Activated naive CD4-positive, alpha-beta T cell treated with anti-CD3 and anti-CD28 coated beads, Interleukin-2, amount 10 ng/mL, durations not matched to agents 7 days and 5 days (primary cell): Measurements from ENCODE around the gene TCEA2.
A peak's percentile ranks its signal among the peaks of the same experiment; 100 is the strongest.
"Not testable (repeated sequence)": the region's sequence is repeated elsewhere in the genome, so short reads cannot be mapped to it uniquely, and the experiment has no call there.

ENCODE experiments used
- CTCF ChIA-PET: fragments of 350-600 bp; sonication (Branson Sonifier 250); formaldehyde crosslinking; loops from one replicate; lab custom pipeline; 2021; ENCODE audit warnings: antibody characterized with exemption; lab: Charles Lee
- DNase-seq: peaks from one replicate; pipeline ENCODE4 v3.0.0-alpha.2; 2020
- H3K27ac Mint-ChIP-seq: one replicate; pipeline ENCODE4 v1.8.0; 2021; ENCODE audit warnings: mild to moderate bottlenecking, moderate library complexity, mixed read lengths
- H3K27me3 Mint-ChIP-seq: one replicate; pipeline ENCODE4 v1.8.0; 2021; ENCODE audit warnings: mild to moderate bottlenecking, mixed read lengths
- H3K36me3 Mint-ChIP-seq: one replicate; pipeline ENCODE4 v1.8.0; 2021; ENCODE audit warnings: mixed read lengths
- H3K4me1 Mint-ChIP-seq: one replicate; pipeline ENCODE4 v1.8.0; 2021; ENCODE audit warnings: mixed read lengths
- H3K4me3 Mint-ChIP-seq: one replicate; pipeline ENCODE4 v1.8.0; 2021; ENCODE audit warnings: mild to moderate bottlenecking, moderate library complexity, mixed read lengths
- H3K9me3 Mint-ChIP-seq: one replicate; pipeline ENCODE4 v1.8.0; 2021; ENCODE audit warnings: mixed read lengths

The TCEA2 gene

DNA sequence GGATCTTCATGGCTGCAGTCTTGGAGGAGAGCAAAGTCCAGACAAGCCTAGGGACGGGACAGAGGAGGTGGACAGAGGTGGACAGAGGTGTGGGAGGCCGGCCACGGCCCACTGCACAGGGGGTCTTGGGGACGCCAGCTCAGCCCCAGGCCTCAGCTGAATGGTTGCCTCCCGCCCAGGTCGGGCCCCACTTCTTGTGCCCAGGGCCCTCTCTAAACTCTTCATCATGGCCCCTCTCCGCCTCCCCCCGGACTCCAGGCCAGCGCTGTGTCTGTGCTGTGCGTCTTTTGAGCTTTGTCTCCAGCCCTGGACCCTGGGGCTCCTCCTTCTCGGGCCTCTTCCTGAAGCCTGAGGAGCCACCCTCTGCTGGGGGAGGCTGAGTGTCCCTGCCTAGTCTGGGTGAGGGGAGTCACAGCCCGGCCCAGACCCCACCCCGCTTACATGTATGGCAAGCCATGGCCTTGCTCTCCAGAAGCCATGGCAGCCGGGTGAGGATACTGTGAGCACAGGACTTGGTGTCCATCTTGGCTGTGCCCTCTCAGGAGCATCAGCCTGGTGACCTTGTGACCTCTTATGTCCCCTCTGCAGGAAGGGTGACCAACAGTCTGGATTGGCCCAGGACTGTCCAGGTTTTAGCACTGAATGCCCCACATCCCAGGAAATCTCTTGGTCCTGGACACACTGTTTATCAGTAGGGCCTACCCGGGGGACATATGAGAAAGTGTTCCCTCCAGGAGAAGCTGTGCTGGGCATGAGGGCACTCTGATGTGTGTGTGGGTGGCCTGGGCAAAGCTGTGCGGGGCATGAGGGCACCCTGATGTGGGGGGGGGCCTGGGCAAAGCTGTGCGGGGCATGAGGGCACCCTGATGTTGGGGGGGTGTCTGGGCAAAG is 53.8 kb downstream of the TCEA2 start:
- peak; percentile 14 for DNase-seq
- Mint-ChIP-seq H3K9me3 (no peaks in the 10 kb centered on the region), H3K4me3 (no peak overlapping the region), H3K27ac (no peak overlapping the region), H3K36me3 (no peaks in the 10 kb centered on the region), H3K27me3 (peaks cover 33% of the 10 kb centered on the region), H3K4me1 (peaks cover 9% of the 10 kb centered on the region)
- CTCF ChIA-PET: interaction anchor here (0.8 to 7.4 kb wide), 2 partner anchors 34 to 60 kb away, joined by 3 to 75 read pairs; partner anchors contain the start of gene LKAAEAR1

DNA sequence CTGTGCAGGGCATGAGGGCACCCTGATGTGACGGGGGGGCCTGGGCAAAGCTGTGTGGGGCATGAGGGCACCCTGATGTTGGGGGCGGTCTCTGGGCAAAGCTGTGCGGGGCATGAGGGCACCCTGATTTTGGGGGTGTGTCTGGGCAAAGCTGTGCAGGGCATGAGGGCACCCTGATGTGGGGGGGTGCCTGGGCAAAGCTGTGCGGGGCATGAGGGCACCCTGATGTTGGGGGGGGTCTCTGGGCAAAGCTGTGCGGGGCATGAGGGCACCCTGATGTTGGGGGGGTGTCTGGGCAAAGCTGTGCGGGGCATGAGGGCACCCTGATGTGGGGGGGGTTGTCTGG is 54.4 kb downstream of the TCEA2 start:
- H3K36me3 Mint-ChIP-seq: not testable (repeated sequence)

GRCh38 chr20:64119301-64119680 is 56.3 kb downstream of the TCEA2 start:
- CTCF ChIA-PET: interaction anchor here (0.8 to 7.4 kb wide), 8 partner anchors 9 to 623 kb away, joined by 3 to 75 read pairs (median 12); partner anchors contain the start of genes LKAAEAR1 and NPBWR2
- H3K4me1 Mint-ChIP-seq: peaks cover 9% of the 10 kb centered on the region
- no peak overlapping the region for H3K27ac Mint-ChIP-seq
- peak; percentile 19 for DNase-seq
- no peaks in the 10 kb centered on the region for H3K36me3 Mint-ChIP-seq
- H3K27me3 Mint-ChIP-seq: peaks cover 42% of the 10 kb centered on the region
- H3K9me3 Mint-ChIP-seq: no peaks in the 10 kb centered on the region
- H3K4me3 Mint-ChIP-seq: no peak overlapping the region

More for the DNA sequence above, 54.4 kb downstream of the TCEA2 start:
- CTCF ChIA-PET: interaction anchor here (0.8 to 7.4 kb wide), 2 partner anchors 35 to 60 kb away, joined by 3 to 75 read pairs; partner anchors contain the start of gene LKAAEAR1
- not testable (repeated sequence) for H3K4me3 Mint-ChIP-seq, H3K9me3 Mint-ChIP-seq, H3K4me1 Mint-ChIP-seq, H3K27ac Mint-ChIP-seq, DNase-seq
- peaks cover 39% of the 10 kb centered on the region for H3K27me3 Mint-ChIP-seq

GRCh38 chr20:64119681-64120341 is 56.8 kb downstream of the TCEA2 start:
- Mint-ChIP-seq H3K36me3 (no peaks in the 10 kb centered on the region), H3K4me3 (peak overlapping the region; percentile 60), H3K27ac (peak overlapping the region; percentile 75), H3K4me1 (peaks cover 9% of the 10 kb centered on the region), H3K27me3 (peaks cover 47% of the 10 kb centered on the region), H3K9me3 (no peaks in the 10 kb centered on the region)
- peak; percentile 20 for DNase-seq
- CTCF ChIA-PET: interaction anchor here (0.8 to 7.4 kb wide), 14 partner anchors 10 to 623 kb away, joined by 3 to 75 read pairs (median 5); partner anchors contain the start of genes LKAAEAR1 and NPBWR2

- no peaks in the 10 kb centered on the region for H3K36me3 Mint-ChIP-seq
- peak; percentile 14 for DNase-seq
- CTCF ChIA-PET: interaction anchor here (1.3 to 7.4 kb wide), 7 partner anchors 11 to 335 kb away, joined by 3 to 75 read pairs (median 7); partner anchors contain the start of genes LKAAEAR1, NPBWR2, OPRL1 and RGS19
- no peaks in the 10 kb centered on the region for H3K9me3 Mint-ChIP-seq
- H3K4me1 Mint-ChIP-seq: peaks cover 9% of the 10 kb centered on the region
- peaks cover 49% of the 10 kb centered on the region for H3K27me3 Mint-ChIP-seq
- no peak overlapping the region for H3K4me3 Mint-ChIP-seq
- no peak overlapping the region for H3K27ac Mint-ChIP-seq
Observed at GRCh38 chr20:64121586-64121985, 58.6 kb downstream of the TCEA2 start.
